Kidney (tissue), 14 donors: ENCODE results near the gene NINJ1. TPM values are rescaled to one million over a fixed set of nuclear protein-coding genes. Genes with fewer than 3 reads are reported as not detected.

Experiments used
- DNase-seq, 5 donors: peaks; one replicate each; pipeline ENCODE4 v3.0.0-alpha.2; 2013 to 2020
- FAIRE-seq: peaks from 2 replicates; lab custom pipeline; 2012; peaks lifted over from hg19 to GRCh38; lab: Jason Lieb, UNC
- H3K27ac ChIP-seq, 2 donors: one replicate each; pipeline ENCODE4 v1.7.0; 2013; ENCODE audit warnings: low read depth in 2 of 2, low read length in 2 of 2, inconsistent platforms in 1 of 2
- H3K27me3 ChIP-seq: one replicate; pipeline ENCODE4 v1.7.1; 2013; ENCODE audit warnings: low read length, inconsistent platforms; ENCODE audit not compliant: control insufficient read depth, insufficient read depth
- H3K36me3 ChIP-seq, 3 donors: one replicate each; pipeline versions ENCODE4 v1.7.0 to v1.7.1; 2013; ENCODE audit warnings: low read length in 3 of 3, control low read depth in 1 of 3, inconsistent platforms in 1 of 3; ENCODE audit not compliant: insufficient read depth in 3 of 3, control insufficient read depth in 2 of 3
- H3K4me1 ChIP-seq, 3 donors: one replicate each; pipeline versions ENCODE4 v1.7.0 to v1.7.1; 2013; ENCODE audit warnings: low read length in 3 of 3, inconsistent platforms in 1 of 3, low read depth in 1 of 3; ENCODE audit not compliant: control insufficient read depth in 2 of 3, insufficient read depth in 2 of 3
- H3K4me3 ChIP-seq, 3 donors: one replicate each; pipeline versions ENCODE4 v1.7.0 to v1.8.1; 2013; ENCODE audit warnings: low read length in 3 of 3, control low read depth in 1 of 3, inconsistent platforms in 1 of 3
- H3K9ac ChIP-seq, 3 donors: one replicate each; pipeline versions ENCODE4 v1.7.0 to v1.7.1; 2013; ENCODE audit warnings: low read length in 3 of 3, control low read depth in 1 of 3, inconsistent platforms in 1 of 3
- H3K9me3 ChIP-seq, 3 donors: one replicate each; pipeline versions ENCODE4 v1.7.0 to v1.7.1; 2013; ENCODE audit warnings: low read length in 3 of 3, control low read depth in 1 of 3, inconsistent platforms in 1 of 3; ENCODE audit not compliant: control insufficient read depth in 2 of 3, insufficient read depth in 1 of 3
- intact Hi-C: fragments of 100-400 bp; cut with DNase I; formaldehyde crosslinking; loops from one replicate; pipeline ENCODE4 v1.11.1; 2022
- polyA plus RNA-seq: library from polyadenylated mRNA; stranded (reverse); fragments of 350-450 nt; fragmentation: Illumina TruSeq; extraction: RNeasy Lipid Tissue Mini Kit (QIAGEN cat#74804); gene quantifications from one replicate; pipeline ENCODE4 v1.2.3, GENCODE V29; 2014; ENCODE audit warnings: low read depth, low replicate concordance; ENCODE audit not compliant: insufficient read depth
- total RNA-seq: library from RNA; stranded (reverse); fragmentation: NEBNext Ultra II Directional; extraction: Animal tissue kit (Norgen Biotek cat#: 25700); gene quantifications from one replicate; pipeline ENCODE4 v1.2.1, GENCODE V29; 2021
- TF ChIP-seq, protein P1 (sequence below): IDR thresholded peaks from 3 replicates; pipeline ENCODE4 v1.5.1; 2012; ENCODE audit warnings: mild to moderate bottlenecking, moderate library complexity, borderline replicate concordance; ENCODE audit not compliant: insufficient read depth; ENCODE audit errors: extremely low read depth
- donor health status: control.
- donor health status: control.
- donor health status: control.
- donor health status: control.
- donor health status: control.
- donor health status: DM: yes; HTN: yes; CAD: no.
- donor health status: Normal renal cell carcinoma (clear cell type).

The NINJ1 gene
- total and polyA plus RNA-seq, 2 donors from 2014 or later = 56.3 to 149 TPM

DNA sequence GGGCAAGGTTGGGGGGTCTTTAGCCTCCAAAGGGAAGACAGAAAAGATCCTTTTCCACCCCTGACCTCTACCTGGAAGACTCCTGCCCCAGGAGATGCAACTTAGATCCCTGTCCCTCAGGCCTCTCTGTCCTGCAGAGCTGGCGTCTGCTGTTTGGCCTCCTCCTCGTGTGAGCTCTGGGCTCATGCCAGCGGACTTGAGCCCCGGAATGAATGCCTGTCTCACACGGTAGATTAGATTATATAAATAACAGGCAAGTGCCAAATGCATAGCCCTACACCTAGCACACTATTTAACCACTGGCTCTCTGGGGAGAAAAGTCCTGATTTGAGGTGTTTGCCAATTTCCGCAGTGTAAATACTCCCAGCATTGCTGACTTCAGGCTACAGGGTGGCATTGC lies 48.5 kb upstream of the NINJ1 start:
- intact Hi-C loops = no loop called here
- no peak overlapping the region for H3K4me3 ChIP-seq
- DNase-seq = no peak
- H3K9ac ChIP-seq = no peak overlapping the region
- TF ChIP-seq, protein P1, sequence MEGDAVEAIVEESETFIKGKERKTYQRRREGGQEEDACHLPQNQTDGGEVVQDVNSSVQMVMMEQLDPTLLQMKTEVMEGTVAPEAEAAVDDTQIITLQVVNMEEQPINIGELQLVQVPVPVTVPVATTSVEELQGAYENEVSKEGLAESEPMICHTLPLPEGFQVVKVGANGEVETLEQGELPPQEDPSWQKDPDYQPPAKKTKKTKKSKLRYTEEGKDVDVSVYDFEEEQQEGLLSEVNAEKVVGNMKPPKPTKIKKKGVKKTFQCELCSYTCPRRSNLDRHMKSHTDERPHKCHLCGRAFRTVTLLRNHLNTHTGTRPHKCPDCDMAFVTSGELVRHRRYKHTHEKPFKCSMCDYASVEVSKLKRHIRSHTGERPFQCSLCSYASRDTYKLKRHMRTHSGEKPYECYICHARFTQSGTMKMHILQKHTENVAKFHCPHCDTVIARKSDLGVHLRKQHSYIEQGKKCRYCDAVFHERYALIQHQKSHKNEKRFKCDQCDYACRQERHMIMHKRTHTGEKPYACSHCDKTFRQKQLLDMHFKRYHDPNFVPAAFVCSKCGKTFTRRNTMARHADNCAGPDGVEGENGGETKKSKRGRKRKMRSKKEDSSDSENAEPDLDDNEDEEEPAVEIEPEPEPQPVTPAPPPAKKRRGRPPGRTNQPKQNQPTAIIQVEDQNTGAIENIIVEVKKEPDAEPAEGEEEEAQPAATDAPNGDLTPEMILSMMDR = no peak
- FAIRE-seq = no peak
- H3K4me1 ChIP-seq = peaks cover 0 to 5% (median 2%) of the 10 kb centered on the region in 3 donors
- H3K36me3 ChIP-seq = no peaks in the 10 kb centered on the region
- H3K27me3 ChIP-seq = no peaks in the 10 kb centered on the region
- H3K9me3 ChIP-seq = no peaks in the 10 kb centered on the region
- no peak overlapping the region for H3K27ac ChIP-seq

DNA sequence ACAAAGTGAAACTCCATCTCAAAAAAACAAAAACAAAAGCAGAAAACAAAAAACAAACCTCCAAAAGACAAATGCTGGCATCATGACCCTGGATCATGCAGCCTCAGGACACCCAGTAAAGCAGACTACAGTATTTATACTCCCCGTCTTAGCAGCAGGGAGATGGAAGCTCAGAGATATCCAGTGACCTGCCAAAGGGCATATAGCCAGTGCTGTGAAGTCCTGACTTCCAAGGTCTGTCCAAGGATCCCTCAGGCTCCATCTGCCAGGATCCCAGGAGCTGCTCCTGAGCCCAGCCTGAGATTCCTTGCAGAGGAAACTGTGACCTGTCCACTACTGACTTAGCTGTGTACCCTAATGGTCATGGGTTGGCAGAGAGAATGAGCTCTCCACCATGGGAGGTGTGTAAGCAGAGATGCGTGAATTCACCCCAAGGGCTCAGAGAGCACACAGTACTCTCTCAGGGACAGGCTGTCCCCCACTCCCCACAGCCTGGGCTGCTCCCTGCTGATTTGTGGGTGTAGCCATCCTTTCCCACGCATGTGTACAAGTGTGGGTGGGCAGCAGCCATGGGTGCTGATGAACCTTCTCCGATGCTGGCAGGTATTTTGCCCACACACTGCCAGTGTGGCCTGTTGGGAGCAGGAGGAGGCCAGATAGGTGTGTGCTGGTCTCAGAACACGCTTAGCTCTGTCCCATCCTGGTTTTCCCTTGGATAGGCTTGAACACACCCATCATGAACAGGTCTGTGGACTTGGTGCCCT lies 47.8 kb upstream of the NINJ1 start:
- Histone ChIP-seq H3K4me3 (no peak overlapping the region), H3K36me3 (no peaks in the 10 kb centered on the region), H3K9ac (no peak overlapping the region), H3K9me3 (no peaks in the 10 kb centered on the region), H3K27me3 (no peaks in the 10 kb centered on the region), H3K4me1 (peaks cover 0 to 5% (median 2%) of the 10 kb centered on the region in 3 donors), H3K27ac (no peak overlapping the region)
- TF ChIP-seq, protein P1 = no peak
- no peak for DNase-seq
- FAIRE-seq = no peak
- intact Hi-C loops = no loop called here

DNA sequence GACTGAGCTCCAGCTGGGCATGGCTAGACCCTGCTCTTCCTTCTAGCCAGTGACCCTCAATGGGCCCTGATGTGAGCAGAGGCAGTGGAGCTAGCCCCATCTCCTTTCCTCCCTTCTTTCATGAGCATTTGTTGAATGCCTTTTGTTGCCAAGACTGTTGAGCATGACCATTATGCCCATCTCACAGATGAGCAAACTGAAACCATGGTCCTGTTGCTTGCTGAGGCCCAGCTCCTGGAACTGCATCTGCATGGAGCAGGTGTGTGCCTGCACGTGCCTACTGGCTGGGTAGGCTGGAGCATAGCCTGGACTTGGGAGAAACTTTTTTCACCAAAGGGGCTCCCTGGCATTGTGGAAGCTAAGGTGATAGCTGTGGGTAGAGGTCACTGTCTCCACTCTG lies 46.9 kb upstream of the NINJ1 start:
- Histone ChIP-seq H3K27ac (no peak overlapping the region), H3K9me3 (no peaks in the 10 kb centered on the region), H3K4me3 (no peak overlapping the region), H3K27me3 (no peaks in the 10 kb centered on the region), H3K4me1 (peaks cover 0 to 5% (median 2%) of the 10 kb centered on the region in 3 donors), H3K36me3 (no peaks in the 10 kb centered on the region), H3K9ac (no peak overlapping the region)
- TF ChIP-seq, protein P1 = no peak
- DNase-seq (no peak), FAIRE-seq (no peak)
- intact Hi-C loops = no loop called here
